Measurements from ENCODE around the gene PHRF1.

The PHRF1 gene, protein sequence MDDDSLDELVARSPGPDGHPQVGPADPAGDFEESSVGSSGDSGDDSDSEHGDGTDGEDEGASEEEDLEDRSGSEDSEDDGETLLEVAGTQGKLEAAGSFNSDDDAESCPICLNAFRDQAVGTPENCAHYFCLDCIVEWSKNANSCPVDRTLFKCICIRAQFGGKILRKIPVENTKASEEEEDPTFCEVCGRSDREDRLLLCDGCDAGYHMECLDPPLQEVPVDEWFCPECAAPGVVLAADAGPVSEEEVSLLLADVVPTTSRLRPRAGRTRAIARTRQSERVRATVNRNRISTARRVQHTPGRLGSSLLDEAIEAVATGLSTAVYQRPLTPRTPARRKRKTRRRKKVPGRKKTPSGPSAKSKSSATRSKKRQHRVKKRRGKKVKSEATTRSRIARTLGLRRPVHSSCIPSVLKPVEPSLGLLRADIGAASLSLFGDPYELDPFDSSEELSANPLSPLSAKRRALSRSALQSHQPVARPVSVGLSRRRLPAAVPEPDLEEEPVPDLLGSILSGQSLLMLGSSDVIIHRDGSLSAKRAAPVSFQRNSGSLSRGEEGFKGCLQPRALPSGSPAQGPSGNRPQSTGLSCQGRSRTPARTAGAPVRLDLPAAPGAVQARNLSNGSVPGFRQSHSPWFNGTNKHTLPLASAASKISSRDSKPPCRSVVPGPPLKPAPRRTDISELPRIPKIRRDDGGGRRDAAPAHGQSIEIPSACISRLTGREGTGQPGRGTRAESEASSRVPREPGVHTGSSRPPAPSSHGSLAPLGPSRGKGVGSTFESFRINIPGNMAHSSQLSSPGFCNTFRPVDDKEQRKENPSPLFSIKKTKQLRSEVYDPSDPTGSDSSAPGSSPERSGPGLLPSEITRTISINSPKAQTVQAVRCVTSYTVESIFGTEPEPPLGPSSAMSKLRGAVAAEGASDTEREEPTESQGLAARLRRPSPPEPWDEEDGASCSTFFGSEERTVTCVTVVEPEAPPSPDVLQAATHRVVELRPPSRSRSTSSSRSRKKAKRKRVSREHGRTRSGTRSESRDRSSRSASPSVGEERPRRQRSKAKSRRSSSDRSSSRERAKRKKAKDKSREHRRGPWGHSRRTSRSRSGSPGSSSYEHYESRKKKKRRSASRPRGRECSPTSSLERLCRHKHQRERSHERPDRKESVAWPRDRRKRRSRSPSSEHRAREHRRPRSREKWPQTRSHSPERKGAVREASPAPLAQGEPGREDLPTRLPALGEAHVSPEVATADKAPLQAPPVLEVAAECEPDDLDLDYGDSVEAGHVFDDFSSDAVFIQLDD (N-terminal part only)
- total RNA-seq = 29.1 to 117 (median 63.0) reads per million in 18 experiments

DNA sequence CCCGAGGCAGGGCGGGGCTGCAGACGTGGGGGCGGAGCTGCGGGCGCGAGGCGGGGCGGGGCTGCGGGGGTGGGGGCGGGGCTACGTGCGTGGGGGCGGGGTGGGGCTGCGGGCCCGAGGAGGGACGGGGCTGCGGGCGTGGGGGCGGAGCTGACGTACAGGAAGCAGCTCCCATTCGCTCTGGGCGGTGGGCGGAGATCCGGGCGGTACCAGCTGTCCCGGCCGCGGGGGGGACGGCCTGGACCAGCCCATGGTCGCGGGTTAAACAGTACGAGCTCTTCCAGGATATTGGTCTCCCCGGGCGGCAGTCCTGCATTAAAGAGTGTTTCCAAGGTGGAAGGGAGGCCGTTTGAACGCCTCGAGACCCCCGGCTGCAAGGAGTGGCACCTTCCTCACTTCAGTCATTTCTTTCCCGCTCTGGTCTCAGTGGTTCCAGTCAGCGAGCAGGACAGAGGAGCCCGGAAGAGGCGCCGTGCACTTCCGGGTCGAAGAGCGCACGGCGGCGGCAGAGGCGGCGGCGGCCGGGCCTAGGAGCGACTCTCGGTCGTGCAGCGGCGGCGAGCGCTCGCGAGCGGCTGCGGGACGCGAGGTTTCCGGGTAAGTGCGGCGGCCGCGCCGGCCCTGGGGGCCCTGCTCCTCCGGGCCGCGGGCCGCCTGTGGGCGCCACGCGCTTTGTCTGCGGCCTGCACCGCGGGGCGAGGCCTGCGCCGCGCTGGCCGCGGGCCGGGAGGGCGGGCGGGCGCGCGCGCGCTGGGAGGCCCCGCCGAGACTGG lies at the start of gene PHRF1:
Gene PHRF1 (plus strand): TSS at position 475 of the 773 bp plus-strand sequence. CDS start 5,043 bp downstream, outside the sequence.
- DNase-seq = peak; percentile 88 to 96

DNA sequence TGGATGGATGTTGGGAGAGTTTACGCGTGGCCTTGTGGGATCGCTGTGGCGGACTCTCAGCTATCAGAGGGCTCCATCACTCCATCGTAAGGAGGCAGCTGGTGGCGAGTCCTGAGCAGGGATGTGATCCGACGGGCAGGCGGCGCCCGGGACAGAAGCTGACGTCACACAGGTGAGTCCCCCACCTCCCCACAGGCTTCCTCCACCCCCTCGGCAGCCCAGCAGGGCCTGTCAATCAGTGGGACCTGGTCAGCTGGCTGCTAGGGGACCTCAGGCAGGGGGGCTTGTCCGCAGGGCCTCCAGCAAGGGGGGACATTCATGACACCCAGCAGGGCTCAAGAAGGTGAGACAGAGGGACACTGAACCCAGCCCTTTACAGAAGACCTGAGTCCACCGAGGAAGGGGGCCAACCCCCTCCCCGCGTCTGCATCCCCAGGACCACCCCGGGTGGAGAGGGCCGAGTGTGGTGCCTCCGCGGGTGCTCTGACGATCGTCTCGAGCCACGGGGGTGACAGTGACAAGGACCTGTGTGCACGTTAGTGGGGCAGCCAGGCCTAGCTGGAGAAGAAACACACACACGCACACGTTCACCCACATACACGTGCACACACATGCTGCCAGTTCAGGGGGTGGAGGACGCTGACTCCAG lies 48.0 kb upstream of the PHRF1 start:
- DNase-seq = no peak

DNA sequence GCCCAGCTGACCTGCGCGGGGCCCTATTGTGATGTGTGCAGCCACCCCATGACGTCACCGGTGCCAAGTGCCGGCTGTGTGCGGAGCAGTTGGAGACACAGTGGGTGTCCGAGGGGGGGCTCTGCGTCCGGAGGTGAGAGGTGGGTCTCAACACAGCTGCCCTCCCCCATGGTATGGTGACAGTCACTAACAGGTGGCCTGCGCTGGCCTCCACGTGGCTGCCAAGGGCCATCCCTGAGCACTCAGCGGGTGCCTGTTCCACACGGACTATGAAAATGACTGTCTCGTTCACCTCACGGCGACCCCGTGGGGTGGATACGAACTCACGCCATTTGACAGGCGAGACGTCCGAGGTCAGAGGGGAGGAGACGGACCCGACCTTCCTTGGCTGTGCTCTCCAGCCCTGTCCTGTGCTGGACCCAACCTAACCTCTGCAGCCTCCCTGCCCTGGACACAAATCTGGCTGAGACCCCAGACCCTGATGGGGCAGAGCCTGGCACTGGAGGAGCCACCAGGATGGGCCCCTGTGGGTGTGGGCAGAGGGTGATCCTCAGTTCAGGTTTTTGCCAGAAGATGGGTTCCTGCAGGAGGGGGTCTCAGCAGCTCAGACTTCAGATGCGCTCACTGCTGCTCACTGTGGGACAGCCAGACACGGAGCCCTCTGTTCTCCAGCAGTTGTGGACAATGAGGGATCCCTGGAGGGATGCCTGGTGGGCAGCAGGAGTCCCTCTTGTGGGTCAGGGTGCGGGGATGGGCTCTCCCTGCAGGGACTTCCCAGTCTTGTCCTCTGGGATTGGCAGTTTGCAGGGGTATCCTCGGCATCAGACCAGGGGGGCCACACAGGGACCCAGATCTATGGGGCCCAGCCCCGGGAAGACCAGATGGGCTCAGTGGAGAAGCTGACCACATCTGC lies 47.2 kb upstream of the PHRF1 start:
- DNase-seq = no peak

DNA sequence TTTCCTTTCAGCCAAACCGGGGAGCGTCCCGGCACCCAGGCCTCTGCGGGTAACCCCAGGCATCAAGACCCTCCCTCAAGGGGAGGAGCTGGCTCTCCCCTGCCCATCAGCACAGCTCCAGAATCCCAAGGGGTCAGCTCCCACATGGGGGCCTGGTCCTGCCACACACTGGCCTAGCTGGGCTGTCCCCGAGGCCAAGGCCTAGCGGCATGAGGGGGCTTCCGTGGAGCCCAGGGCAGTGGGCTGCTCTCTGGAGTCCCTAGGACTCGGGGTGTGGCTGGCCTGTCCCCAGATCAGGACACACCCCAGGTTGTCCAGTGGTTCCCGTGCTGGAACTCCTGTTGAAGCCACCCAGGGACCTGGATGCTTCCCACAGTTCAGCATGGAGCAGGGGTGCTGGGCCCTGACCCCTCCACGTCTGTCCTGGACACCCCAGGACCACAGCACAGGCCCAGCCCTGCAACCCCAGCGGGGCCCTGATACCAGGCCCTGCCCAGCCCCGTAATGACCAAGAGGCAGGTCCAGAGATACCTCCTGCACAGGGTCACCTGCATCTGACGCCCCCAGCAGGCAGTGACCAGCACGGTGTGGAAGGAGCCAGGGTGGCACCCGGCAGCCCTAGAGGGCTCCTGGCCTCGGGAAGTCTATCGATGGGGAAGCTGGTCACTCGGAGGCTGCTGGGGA lies 46.4 kb upstream of the PHRF1 start:
- DNase-seq = no peak

DNA sequence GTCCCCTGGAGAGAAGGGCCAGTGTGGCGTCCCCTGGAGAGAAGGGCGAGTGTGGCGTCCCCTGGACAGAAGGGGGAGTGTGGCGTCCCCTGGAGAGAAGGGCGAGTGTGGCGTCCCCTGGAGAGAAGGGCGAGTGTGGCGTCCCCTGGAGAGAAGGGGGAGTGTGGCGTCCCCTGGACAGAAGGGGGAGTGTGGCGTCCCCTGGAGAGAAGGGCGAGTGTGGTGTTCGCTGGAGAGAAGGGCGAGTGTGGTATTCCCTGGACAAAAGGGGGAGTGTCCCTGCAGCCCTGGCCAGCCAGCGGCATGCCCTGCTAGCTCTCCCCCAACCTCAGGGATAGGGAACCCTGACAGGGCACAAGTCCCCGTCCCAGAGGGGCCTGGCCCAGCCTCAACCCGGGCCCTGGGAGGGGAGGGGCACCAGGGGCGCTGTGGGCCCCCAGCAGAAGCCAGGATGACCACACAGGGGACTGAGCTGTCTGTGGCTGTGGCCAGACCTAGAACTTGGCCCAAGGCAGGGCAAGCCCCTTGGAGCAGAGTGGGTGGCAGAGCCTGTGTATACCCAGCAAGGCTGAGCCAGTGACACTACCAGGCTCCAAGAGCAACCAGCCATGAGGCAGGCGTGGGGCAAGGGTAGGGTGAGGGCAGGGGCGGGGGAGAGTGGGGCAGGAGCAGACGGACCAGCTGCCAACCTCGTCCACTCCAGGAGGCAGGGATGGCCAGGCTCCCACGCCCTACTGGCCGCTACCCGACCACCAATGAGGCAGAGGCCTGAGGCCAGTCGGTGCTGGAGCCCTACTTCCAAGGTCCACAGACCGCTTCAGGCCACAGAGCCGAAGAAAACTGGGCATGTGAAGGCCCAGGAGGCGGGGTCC lies 45.1 kb upstream of the PHRF1 start:
- no peak for DNase-seq

DNA sequence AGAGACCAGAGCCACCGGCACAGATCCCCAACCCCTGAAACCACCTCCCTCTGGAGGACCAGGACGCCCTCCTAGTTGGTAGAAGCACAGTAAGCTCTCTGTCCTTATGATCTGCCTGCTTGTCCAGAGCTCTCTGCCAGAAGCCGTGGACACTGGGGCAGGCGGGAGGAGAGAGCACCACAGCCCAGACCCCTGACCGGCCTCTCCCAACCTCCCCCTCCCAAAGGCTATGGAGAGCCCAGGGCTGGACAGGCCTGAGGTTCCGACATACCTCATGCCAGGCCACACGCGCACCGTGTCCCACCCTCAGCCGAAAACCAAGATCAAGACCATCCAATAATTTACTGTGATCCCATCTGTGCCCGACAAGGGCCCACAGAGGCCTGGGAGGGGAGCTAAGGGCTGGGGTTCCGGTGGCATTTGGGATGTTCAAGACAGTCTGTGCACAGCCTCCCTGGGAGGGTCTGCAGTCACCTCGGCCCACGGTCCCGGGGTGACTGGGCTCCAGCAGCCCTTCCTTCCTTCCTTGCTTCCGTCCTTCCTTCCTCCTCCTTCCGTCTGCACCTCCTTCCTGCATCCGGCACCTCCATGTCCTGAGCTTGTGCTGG lies 44.2 kb upstream of the PHRF1 start:
- no peak for DNase-seq

DNA sequence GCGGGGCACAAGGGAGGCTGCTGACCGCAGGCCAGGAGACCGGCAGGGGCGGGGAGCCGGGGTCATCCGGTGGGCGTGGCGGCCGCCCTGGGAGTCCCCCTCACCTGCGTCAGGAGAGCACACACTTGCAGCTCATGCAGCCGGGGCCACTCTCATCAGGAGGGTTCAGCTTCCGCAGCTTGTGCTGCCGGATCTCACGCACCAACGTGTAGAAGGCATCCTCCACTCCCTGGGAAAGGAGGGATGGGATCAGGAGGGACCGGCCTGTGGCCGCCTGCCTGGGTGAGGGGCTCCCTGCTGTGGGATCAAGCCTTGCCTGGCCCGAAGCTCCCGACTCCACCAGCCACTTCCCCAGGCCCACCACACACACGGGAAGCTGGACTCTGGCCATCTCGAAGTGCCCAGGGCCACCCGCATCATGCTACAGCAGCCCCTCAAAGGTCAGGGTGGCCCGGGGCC lies 43.7 kb upstream of the PHRF1 start:
- DNase-seq = no peak

DNA sequence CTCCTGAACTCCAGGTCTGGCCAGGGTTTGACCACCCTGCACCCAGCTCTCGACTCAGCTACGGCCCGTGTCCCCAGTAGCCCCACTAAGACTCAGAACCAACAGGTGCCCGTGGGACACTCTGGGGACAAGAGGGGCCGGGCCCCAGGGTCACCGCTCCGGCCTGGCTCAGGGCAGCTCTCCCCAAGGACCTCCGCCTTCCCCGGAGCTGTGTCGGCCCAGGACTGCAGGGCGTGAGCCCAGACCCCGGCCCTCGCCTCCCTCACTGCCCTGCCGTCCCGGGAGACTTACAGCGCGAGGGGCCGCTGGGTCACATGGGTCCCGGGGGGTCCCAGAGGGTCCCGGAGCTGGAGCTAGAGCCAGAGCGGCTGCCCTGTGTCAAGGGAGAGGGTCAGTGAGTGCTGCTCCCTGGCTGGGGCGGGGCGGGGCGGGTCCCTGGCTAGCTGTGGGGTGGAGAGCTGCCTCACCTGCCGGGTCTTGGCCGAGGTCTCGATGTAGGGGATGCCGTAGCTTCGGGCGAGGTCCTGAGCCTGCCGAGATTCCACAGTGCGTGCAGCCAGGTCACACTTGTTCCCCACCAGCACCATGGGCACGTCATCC lies 43.2 kb upstream of the PHRF1 start:
- no peak for DNase-seq

DNA sequence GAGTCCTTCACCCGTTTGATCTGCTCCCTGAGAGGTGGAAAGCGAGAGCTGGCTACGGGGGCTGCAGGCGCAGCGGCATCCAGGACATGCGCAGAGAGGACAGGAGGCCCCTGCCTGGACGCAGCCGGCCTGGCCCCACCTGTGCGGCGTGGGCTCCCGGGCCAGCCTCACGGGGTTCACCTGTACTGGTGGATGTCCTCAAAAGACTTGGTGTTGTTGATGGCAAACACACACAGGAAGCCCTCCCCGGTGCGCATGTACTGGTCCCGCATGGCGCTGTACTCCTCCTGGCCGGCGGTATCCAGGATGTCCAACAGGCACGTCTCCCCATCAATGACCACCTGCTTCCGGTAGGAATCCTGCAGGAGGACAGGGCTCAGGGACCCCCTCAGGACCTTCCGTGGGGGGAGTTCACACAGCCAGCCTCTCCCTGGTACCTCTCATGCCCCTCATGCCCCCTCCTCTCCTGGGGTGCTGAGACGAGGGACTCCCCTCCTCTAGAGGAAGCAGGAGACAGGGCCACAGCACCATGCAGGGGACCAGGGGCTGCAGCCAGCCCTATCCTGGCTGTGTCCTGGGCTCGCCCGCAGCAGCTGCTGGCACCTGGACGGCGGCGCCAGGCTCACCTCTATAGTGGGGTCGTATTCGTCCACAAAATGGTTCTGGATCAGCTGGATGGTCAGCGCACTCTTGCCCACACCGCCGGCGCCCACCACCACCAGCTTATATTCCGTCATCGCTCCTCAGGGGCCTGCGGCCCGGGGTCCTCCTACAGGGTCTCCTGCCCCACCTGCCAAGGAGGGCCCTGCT lies 42.5 kb upstream of the PHRF1 start:
- DNase-seq = no peak

DNA sequence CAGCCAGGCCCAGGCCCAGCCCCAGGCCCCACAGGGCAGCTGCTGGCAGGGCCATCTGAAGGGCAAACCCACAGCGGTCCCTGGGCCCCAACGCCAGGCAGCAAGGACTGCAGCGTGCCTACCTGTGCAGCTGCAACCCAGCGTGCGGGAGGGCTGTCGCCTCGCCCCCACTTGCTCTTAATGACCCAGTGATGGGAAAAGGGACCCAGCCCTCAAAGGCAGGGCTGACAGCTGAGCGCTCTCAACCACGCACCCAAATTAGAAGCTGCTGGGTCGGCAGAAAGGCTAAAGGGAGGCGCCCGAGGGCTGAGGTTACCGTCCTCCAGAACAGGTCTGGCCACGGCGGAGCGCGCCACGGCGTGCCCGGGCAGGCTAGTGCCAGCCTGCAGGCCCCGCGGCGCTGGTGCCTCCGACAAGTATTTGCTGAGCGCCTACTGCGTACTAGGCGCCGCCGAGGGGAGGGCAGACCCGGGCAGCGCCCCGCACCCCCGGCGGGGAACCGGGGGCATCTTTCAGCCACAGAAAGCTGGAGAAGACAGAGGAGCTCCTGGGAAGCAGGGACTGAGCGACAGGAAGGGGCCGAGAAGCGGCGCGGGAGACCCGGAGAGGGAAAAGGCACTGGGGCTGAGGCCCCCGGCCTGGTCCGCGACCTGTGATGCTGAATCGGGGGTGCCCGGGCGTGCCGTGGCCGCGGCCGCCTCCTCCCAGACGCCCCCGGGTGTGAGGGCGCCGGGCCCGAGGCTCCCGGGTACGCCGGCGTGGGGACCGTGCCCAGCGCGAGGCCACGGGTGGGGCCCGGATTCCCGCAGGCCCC lies 41.7 kb upstream of the PHRF1 start:
- DNase-seq = peak in 1 of 2 donors; percentile 14

DNA sequence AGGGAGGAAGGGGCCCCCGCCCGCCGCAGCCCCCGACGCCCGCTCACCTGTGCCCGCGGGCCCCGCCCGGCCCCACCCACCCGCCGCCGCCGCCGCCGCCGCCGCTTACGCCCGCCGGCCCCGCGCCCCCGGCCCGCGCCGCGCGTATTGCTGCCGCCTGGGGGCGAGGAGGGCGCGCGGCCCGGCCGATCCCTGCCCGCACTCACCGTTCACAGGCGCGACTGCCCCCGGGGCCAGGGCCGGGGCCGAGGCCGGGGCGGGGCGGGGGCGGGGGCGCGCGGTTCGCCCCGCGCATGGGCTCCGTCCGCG lies 41.1 kb upstream of the PHRF1 start:
- no peak for DNase-seq

DNA sequence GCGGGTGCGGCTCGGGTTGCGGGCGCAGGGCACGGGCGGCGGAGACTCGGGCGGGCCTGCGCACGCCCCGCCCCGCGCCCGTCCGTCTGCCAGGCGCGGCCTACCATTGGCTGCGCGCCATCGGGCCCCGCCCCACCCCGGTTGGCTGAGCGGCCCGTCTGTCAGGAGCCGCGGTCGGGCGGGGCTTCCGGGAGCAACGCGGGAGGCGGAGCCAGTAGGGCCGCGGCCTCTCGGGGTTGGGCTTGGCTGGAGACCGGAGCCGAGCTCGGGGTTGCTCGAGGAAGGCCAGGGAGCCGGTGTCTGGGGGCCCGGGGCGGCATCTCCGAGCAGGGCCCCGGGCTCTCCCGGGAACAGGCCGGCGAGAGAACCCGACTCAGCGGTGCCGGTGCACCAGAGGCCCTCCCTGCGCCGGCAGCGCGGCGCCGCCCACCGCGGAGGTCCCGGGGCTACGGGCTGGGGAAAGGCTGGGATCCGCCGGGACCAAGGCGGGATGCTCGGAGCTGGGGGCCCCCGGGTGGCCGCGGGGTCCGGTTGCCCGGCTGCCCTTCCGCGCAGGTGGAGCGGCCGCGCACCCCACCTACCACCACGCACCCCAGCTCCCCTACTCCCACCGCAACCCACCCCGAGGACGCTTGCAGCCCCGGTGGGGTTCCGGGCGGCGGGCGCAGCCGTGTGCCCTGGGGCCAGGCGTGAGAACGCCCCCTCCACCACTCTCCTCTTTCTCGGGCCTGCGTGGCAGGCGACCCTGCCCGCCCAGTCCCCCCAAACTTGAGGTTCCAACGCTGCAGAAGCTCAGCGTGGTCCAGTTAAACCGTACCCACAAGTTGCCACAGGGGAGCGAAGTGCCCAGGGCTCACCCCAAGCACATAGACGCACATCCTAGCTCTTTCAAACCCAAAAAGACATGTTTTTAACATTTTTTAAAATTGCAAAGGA lies 40.5 kb upstream of the PHRF1 start, which contains the start of gene HRAS:
Gene HRAS (minus strand): TSS at position 58 of the 936 bp plus-strand sequence.
- DNase-seq = peak; percentile 96 to 97

DNA sequence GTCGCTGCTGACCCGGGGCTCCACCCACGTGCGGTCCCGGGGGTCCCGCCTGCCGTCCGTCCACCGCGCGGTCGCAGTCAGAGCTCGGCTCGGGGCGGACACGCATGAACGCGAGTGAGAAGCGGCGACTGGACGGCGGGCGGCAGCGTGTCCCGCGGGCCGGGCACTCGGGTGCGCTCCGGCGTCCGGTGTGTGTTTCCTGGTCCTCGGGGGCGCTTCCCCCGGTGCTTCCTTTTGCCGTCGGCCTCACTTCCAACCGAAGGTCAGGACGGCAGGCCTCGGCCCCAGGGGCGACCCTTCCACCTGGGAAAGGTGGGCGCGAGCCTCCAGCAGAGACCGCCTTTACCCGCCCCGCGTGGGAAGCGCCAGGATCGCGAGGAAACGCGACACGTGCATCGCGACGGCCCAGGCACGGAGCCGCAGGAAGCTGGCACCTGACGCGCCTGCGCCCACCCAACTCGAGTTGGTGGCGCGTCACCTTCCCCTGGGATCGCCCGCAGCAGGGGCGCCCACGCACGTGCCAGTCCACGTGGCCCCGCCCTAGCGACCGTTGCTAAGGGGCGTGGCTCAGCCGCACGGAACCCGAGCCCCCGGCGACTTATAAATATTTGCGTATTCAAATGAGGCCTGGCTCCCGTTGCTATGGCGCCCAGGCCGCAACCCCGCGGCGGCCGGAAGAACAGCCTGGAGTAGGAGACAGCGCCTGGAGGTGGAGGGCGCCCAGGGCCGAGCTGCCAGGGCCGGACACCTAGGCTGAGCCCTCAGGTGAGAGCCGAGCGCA lies 39.2 kb upstream of the PHRF1 start, which contains the start of gene LRRC56:
Gene LRRC56 (plus strand): TSS at position 687 of the 781 bp plus-strand sequence. CDS start 3,158 bp downstream, outside the sequence.
- peak; percentile 82 for DNase-seq

Data from inflammatory macrophage (primary cell).